A549 treated with Hydrocortisone at 1 μM for 4 hours (cell line): ENCODE measurements around the gene MRPS24. TPM values are rescaled to one million over a fixed set of nuclear protein-coding genes. Genes with fewer than 3 reads are reported as not detected.

Experiments
- total RNA-seq: library from RNA; stranded (reverse); fragments of 200-300 nt; extraction: Qiagen RNA extraction; gene quantifications from 5 replicates; pipeline ENCODE4 v1.2.3, GENCODE V29; 2022

The MRPS24 gene
- total RNA-seq: 217 to 265 TPM (median 246 TPM) in 5 replicates

GRCh38 chr7:43869006-43869866, at the start of gene MRPS24:
MRPS24 (minus strand) TSS chr7:43869517; CDS start chr7:43869495, 22 bp downstream.

GRCh38 chr7:43906331-43907010, 37.2 kb upstream of the MRPS24 start, which contains the start of gene URGCP:
URGCP (minus strand) TSS chr7:43906596; CDS start chr7:43906575, 21 bp downstream.

Other genes with a start within 250 kb of the MRPS24 start
- gene COA1, start 140.0 kb downstream of the MRPS24 start, total RNA-seq: 86.8 to 92.2 TPM (median 90.1 TPM) in 5 replicates
- gene BLVRA, start 110.8 kb downstream of the MRPS24 start, total RNA-seq: 68.8 to 84.5 TPM (median 74.3 TPM) in 5 replicates
- 26.7 to 32.4 TPM (median 28.1 TPM) in 5 replicates for gene URGCP, start 37.1 kb upstream of the MRPS24 start, total RNA-seq
- gene UBE2D4, start 56.9 kb upstream of the MRPS24 start, total RNA-seq: 7.0 to 11.0 TPM (median 9.7 TPM) in 5 replicates
- not detected in 5 replicates for gene SPDYE1, start 128.4 kb upstream of the MRPS24 start, total RNA-seq
- gene DBNL, start 175.2 kb upstream of the MRPS24 start, total RNA-seq: 68.0 to 72.5 TPM (median 70.2 TPM) in 5 replicates
- not detected in 5 replicates for gene PGAM2, start 196.1 kb upstream of the MRPS24 start, total RNA-seq
- 5.3 to 7.4 TPM (median 5.9 TPM) in 5 replicates for gene POLM, start 213.0 kb upstream of the MRPS24 start, total RNA-seq
- 0.02 to 0.13 TPM (median 0.07 TPM) in 4 of 5 replicates, not detected in the other for gene AEBP1, start 234.8 kb upstream of the MRPS24 start, total RNA-seq